Caco-2 (cell line): ENCODE data around the gene TGFBRAP1. TPM values are rescaled to one million over a fixed set of nuclear protein-coding genes. Genes with fewer than 3 reads are reported as not detected.

Experiments
- BruUV-seq: library from RNA; stranded (reverse); fragments of 400-500 nt; replicated peaks from 2 replicates; lab custom pipeline; 2021; lab: Mats Ljungman, UMichigan
- CTCF ChIA-PET: fragments of 300-600 bp; sonication (Branson Sonifier 250); formaldehyde crosslinking; loops from one replicate; lab custom pipeline; 2022; ENCODE audit warnings: antibody characterized with exemption; lab: Charles Lee
- POLR2A ChIA-PET: fragments of 300-600 bp; sonication (Branson Sonifier 250); formaldehyde crosslinking; loops from one replicate; lab custom pipeline; 2022; ENCODE audit warnings: antibody characterized with exemption; lab: Charles Lee
- DNase-seq, 2 experiments: peaks; one replicate each; pipeline versions ENCODE4 v3.0.0 to v3.0.0-alpha.2; 2020 to 2022
- H3K27me3 ChIP-seq: replicated peaks from 2 replicates; pipeline ENCODE4 v1.6.0; 2011; ENCODE audit warnings: low read length; ENCODE audit not compliant: control insufficient read depth, insufficient read depth
- H3K36me3 ChIP-seq: 2 replicates; pipeline ENCODE4 v1.5.1; 2011; ENCODE audit warnings: low read length; ENCODE audit not compliant: control insufficient read depth, insufficient read depth
- H3K4me1 ChIP-seq: fragments of 250-450 bp; sonication (Bioruptor Pico); 2 replicates; pipeline ENCODE4 v1.5.1; 2020; ENCODE audit warnings: mild to moderate bottlenecking
- H3K4me3 ChIP-seq: 2 replicates; pipeline ENCODE4 v1.5.1; 2011; ENCODE audit warnings: low read depth, mild to moderate bottlenecking, control low read depth, low read length
- H3K9me3 ChIP-seq: fragments of 250-450 bp; sonication (Bioruptor Pico); 2 replicates; pipeline ENCODE4 v1.5.1; 2020; ENCODE audit warnings: mild to moderate bottlenecking, moderate library complexity
- H3K27ac Mint-ChIP-seq: one replicate; pipeline ENCODE4 v1.8.0; 2022; ENCODE audit warnings: mixed read lengths; ENCODE audit not compliant: unreplicated experiment
- H3K27me3 Mint-ChIP-seq: one replicate; pipeline ENCODE4 v1.8.0; 2022; ENCODE audit warnings: mixed read lengths; ENCODE audit not compliant: insufficient read depth, unreplicated experiment
- H3K36me3 Mint-ChIP-seq: one replicate; pipeline ENCODE4 v1.8.0; 2022; ENCODE audit warnings: mild to moderate bottlenecking, mixed read lengths; ENCODE audit not compliant: insufficient read depth, unreplicated experiment
- H3K4me1 Mint-ChIP-seq: one replicate; pipeline ENCODE4 v1.8.0; 2022; ENCODE audit warnings: low read depth, mixed read lengths; ENCODE audit not compliant: unreplicated experiment
- H3K4me3 Mint-ChIP-seq: one replicate; pipeline ENCODE4 v1.8.0; 2022; ENCODE audit warnings: mild to moderate bottlenecking, moderate library complexity, mixed read lengths; ENCODE audit not compliant: unreplicated experiment
- H3K9me3 Mint-ChIP-seq: one replicate; pipeline ENCODE4 v1.8.0; 2022; ENCODE audit warnings: mixed read lengths; ENCODE audit not compliant: unreplicated experiment
- CTCF ChIP-seq, 2 experiments: fragments of 200-600 bp in 1 of 2; IDR thresholded peaks; 1 replicate in 1 of 2; 2 replicates in 1 of 2; pipeline versions ENCODE4 v1.5.1 to v1.8.0; 2011 to 2022; ENCODE audit warnings: antibody characterized with exemption in 1 of 2, control low read depth in 1 of 2, inconsistent platforms in 1 of 2, low read depth in 1 of 2, low read length in 1 of 2, mild to moderate bottlenecking in 1 of 2, moderate library complexity in 1 of 2; ENCODE audit not compliant: insufficient read depth in 1 of 2, severe bottlenecking in 1 of 2, unreplicated experiment in 1 of 2
- intact Hi-C: fragments of 100-400 bp; cut with micrococcal nuclease; formaldehyde crosslinking; loops from one replicate; pipeline ENCODE4 v1.10.0; 2022; ENCODE audit not compliant: unreplicated experiment
- total RNA-seq: library from RNA; stranded (reverse); gene quantifications from 2 replicates; pipeline ENCODE4 v1.2.3, GENCODE V29; 2022

Gene TGFBRAP1
- total RNA-seq, 1 experiment from 2014 or later = 26.0 TPM

- Mint-ChIP-seq H3K4me3 (no peak within 1 kb of the TSS), H3K27me3 (peaks cover 3% of the 10 kb centered on the region)
- H3K4me3 ChIP-seq = no peak within 1 kb of the TSS
Measured at GRCh38 chr2:105241443-105241842, 88.1 kb downstream of the TGFBRAP1 start, which contains the start of gene GPR45. GPR45 (plus strand) TSS chr2:105241743; CDS start chr2:105241859, 116 bp downstream.

GRCh38 chr2:105239924-105240323 lies 89.6 kb downstream of the TGFBRAP1 start:
- no TSS peak for BruUV-seq
- CTCF ChIA-PET = no interaction called here

More at GRCh38 chr2:105241443-105241842, 88.1 kb downstream of the TGFBRAP1 start, which contains the start of gene GPR45:
- no peaks in the 10 kb centered on the region for H3K36me3 ChIP-seq
- intact Hi-C loops = no loop called here
- no peak within 1 kb of the TSS for H3K27ac Mint-ChIP-seq
- H3K9me3 Mint-ChIP-seq = no peaks in the 10 kb centered on the region
- CTCF ChIA-PET = no interaction called here
- H3K9me3 ChIP-seq = no peaks in the 10 kb centered on the region
- H3K27me3 ChIP-seq = no peaks in the 10 kb centered on the region
- H3K4me1 Mint-ChIP-seq = no peaks in the 10 kb centered on the region
- no peaks in the 10 kb centered on the region for H3K36me3 Mint-ChIP-seq
- H3K4me1 ChIP-seq = no peaks in the 10 kb centered on the region; the same call in 1 of the 2 replicates
- DNase-seq = no peak
- TF ChIP-seq CTCF (IDR thresholded peaks at IDR 0.05; ENCODE audit: insufficient read depth in 1 of 2, low read depth in 1 of 2, low read length in 1 of 2, severe bottlenecking in 1 of 2, unreplicated experiment in 1 of 2) = no peak
- POLR2A ChIA-PET = no interaction called here
- no TSS peak for BruUV-seq

GRCh38 chr2:105238664-105239240 lies 90.8 kb downstream of the TGFBRAP1 start:
- Histone ChIP-seq H3K36me3 (no peaks in the 10 kb centered on the region), H3K4me3 (no peak overlapping the region), H3K4me1 (no peaks in the 10 kb centered on the region; the same call in 1 of the 2 replicates), H3K9me3 (no peaks in the 10 kb centered on the region), H3K27me3 (no peaks in the 10 kb centered on the region)
- no TSS peak for BruUV-seq
- Mint-ChIP-seq H3K36me3 (no peaks in the 10 kb centered on the region), H3K27me3 (peaks cover 3% of the 10 kb centered on the region), H3K4me3 (no peak overlapping the region), H3K9me3 (no peaks in the 10 kb centered on the region), H3K27ac (no peak overlapping the region), H3K4me1 (no peaks in the 10 kb centered on the region)
- CTCF ChIA-PET = interaction anchor here (0.6 to 1.2 kb wide), 10 partner anchors 22 to 662 kb away, joined by 3 to 12 read pairs (median 6); no protein-coding TSS in a partner anchor
- POLR2A ChIA-PET = no interaction called here
- intact Hi-C loops = loop anchor here (5.0 kb wide), 1 partner anchor 56 kb away; no protein-coding TSS in a partner anchor
- TF ChIP-seq CTCF (IDR thresholded peaks at IDR 0.05; ENCODE audit: insufficient read depth in 1 of 2, low read depth in 1 of 2, low read length in 1 of 2, severe bottlenecking in 1 of 2, unreplicated experiment in 1 of 2) = no peak
- DNase-seq = no peak

More at GRCh38 chr2:105239924-105240323, 89.6 kb downstream of the TGFBRAP1 start:
- H3K36me3 Mint-ChIP-seq = no peaks in the 10 kb centered on the region
- no peaks in the 10 kb centered on the region; the same call in 1 of the 2 replicates for H3K4me1 ChIP-seq
- no peaks in the 10 kb centered on the region for H3K9me3 ChIP-seq
- TF ChIP-seq CTCF (IDR thresholded peaks at IDR 0.05; ENCODE audit: insufficient read depth in 1 of 2, low read depth in 1 of 2, low read length in 1 of 2, severe bottlenecking in 1 of 2, unreplicated experiment in 1 of 2) = no peak
- peaks cover 3% of the 10 kb centered on the region for H3K27me3 Mint-ChIP-seq
- no peaks in the 10 kb centered on the region for H3K36me3 ChIP-seq
- POLR2A ChIA-PET = no interaction called here
- H3K4me3 Mint-ChIP-seq = no peak overlapping the region
- no peak for DNase-seq
- intact Hi-C loops = loop anchor here (5.0 kb wide), 1 partner anchor 58 kb away; no protein-coding TSS in a partner anchor
- H3K27me3 ChIP-seq = no peaks in the 10 kb centered on the region
- no peaks in the 10 kb centered on the region for H3K9me3 Mint-ChIP-seq
- no peak overlapping the region for H3K4me3 ChIP-seq
- no peak overlapping the region for H3K27ac Mint-ChIP-seq
- H3K4me1 Mint-ChIP-seq = no peaks in the 10 kb centered on the region
